Mesenchymal stem cell (in vitro differentiated cells and primary cell): ENCODE data around the gene AFP.

Source experiments
- DNase-seq: peaks from one replicate; pipeline ENCODE4 v3.0.0-alpha.2; 2013
- H2AFZ ChIP-seq: one replicate; pipeline ENCODE4 v1.6.1; 2013; ENCODE audit warnings: low read depth, mild to moderate bottlenecking, control low read depth, inconsistent platforms, low read length, moderate library complexity
- H2AK5ac ChIP-seq: 2 replicates; pipeline ENCODE4 v1.6.1; 2013; ENCODE audit warnings: low read length, moderate library complexity, mild to moderate bottlenecking, inconsistent platforms; ENCODE audit not compliant: severe bottlenecking
- H2BK120ac ChIP-seq: one replicate; pipeline ENCODE4 v1.6.1; 2013; ENCODE audit warnings: low read depth, mild to moderate bottlenecking, inconsistent platforms, low read length, moderate library complexity
- H2BK12ac ChIP-seq, 2 experiments: one replicate each; pipeline ENCODE4 v1.6.1; 2013; ENCODE audit warnings: inconsistent platforms in 2 of 2, low read length in 2 of 2, mild to moderate bottlenecking in 2 of 2, moderate library complexity in 2 of 2, control low read depth in 1 of 2
- H2BK15ac ChIP-seq: one replicate; pipeline ENCODE4 v1.6.1; 2013; ENCODE audit warnings: mild to moderate bottlenecking, low read depth, inconsistent platforms; ENCODE audit not compliant: poor library complexity, severe bottlenecking
- H2BK5ac ChIP-seq: 2 replicates; pipeline ENCODE4 v1.6.1; 2013; ENCODE audit warnings: low read depth, mild to moderate bottlenecking, low read length, control low read depth, inconsistent platforms; ENCODE audit not compliant: poor library complexity, severe bottlenecking
- H3K14ac ChIP-seq, 2 experiments: one replicate each; pipeline ENCODE4 v1.6.1; 2013; ENCODE audit warnings: inconsistent platforms in 2 of 2, low read length in 2 of 2, control low read depth in 1 of 2, mild to moderate bottlenecking in 1 of 2, moderate library complexity in 1 of 2
- H3K18ac ChIP-seq, 2 experiments: one replicate each; pipeline ENCODE4 v1.6.1; 2013; ENCODE audit warnings: inconsistent platforms in 2 of 2, low read length in 2 of 2, control low read depth in 1 of 2, low read depth in 1 of 2, mild to moderate bottlenecking in 1 of 2
- H3K23ac ChIP-seq, 2 experiments: one replicate each; pipeline ENCODE4 v1.6.1; 2013; ENCODE audit warnings: inconsistent platforms in 2 of 2, low read length in 2 of 2, mild to moderate bottlenecking in 2 of 2, moderate library complexity in 2 of 2, control low read depth in 1 of 2
- H3K27ac ChIP-seq: 2 replicates; pipeline ENCODE4 v1.5.1; 2013; ENCODE audit warnings: mild to moderate bottlenecking, moderate library complexity, low read length, control low read depth, inconsistent platforms; ENCODE audit not compliant: poor library complexity, severe bottlenecking
- H3K27me3 ChIP-seq, 2 experiments: 2 replicates each; pipeline versions ENCODE4 v1.6.1 to v1.7.0; 2013; ENCODE audit warnings: low read length in 2 of 2, mild to moderate bottlenecking in 2 of 2, moderate library complexity in 2 of 2, control low read depth in 1 of 2, inconsistent platforms in 1 of 2; ENCODE audit not compliant: control insufficient read depth in 1 of 2, insufficient read depth in 1 of 2
- H3K36me3 ChIP-seq, 2 experiments: 2 replicates each; pipeline versions ENCODE4 v1.6.1 to v1.7.0; 2013; ENCODE audit warnings: low read length in 2 of 2, control low read depth in 1 of 2, inconsistent platforms in 1 of 2, low read depth in 1 of 2, mild to moderate bottlenecking in 1 of 2; ENCODE audit not compliant: insufficient read depth in 2 of 2, control insufficient read depth in 1 of 2
- H3K4ac ChIP-seq, 2 experiments: one replicate each; pipeline ENCODE4 v1.6.1; 2013; ENCODE audit warnings: inconsistent platforms in 2 of 2, low read length in 2 of 2, mild to moderate bottlenecking in 2 of 2, moderate library complexity in 2 of 2, control low read depth in 1 of 2, low read depth in 1 of 2
- H3K4me1 ChIP-seq: 2 replicates; pipeline ENCODE4 v1.6.1; 2013; ENCODE audit warnings: low read depth, low read length, control low read depth; ENCODE audit not compliant: control insufficient read depth, insufficient read depth
- H3K4me2 ChIP-seq: 2 replicates; pipeline ENCODE4 v1.6.1; 2013; ENCODE audit warnings: low read length, mild to moderate bottlenecking, inconsistent platforms; ENCODE audit not compliant: poor library complexity, severe bottlenecking
- H3K4me3 ChIP-seq, 2 experiments: 2 replicates each; pipeline versions ENCODE4 v1.5.1 to v1.7.0; 2013; ENCODE audit warnings: low read length in 2 of 2, mild to moderate bottlenecking in 2 of 2, control low read depth in 1 of 2, low read depth in 1 of 2; ENCODE audit not compliant: insufficient read depth in 1 of 2
- H3K79me1 ChIP-seq: replicated peaks from 2 replicates; pipeline ENCODE4 v1.6.1; 2013; ENCODE audit warnings: mild to moderate bottlenecking, control low read depth, low read length, inconsistent platforms; ENCODE audit not compliant: poor library complexity, severe bottlenecking
- H3K9ac ChIP-seq: 2 replicates; pipeline ENCODE4 v1.7.0; 2013; ENCODE audit warnings: mild to moderate bottlenecking, low read length, moderate library complexity
- H3K9me3 ChIP-seq: 2 replicates; pipeline ENCODE4 v1.7.0; 2013; ENCODE audit warnings: mild to moderate bottlenecking, low read length; ENCODE audit not compliant: control insufficient read depth
- H4K8ac ChIP-seq: one replicate; pipeline ENCODE4 v1.6.1; 2013; ENCODE audit warnings: inconsistent platforms, mild to moderate bottlenecking, low read length, moderate library complexity
- H4K91ac ChIP-seq: one replicate; pipeline ENCODE4 v1.6.1; 2013; ENCODE audit warnings: mild to moderate bottlenecking, low read length, inconsistent platforms
- WGBS: methylation state at CpG from one replicate; pipeline ENCODE4 v1.1.7; 2013; ENCODE audit warnings: mixed read lengths; 5-methylcytosine and 5-hydroxymethylcytosine counted together

The AFP gene

GRCh38 chr4:73438048-73438447 is 2.0 kb downstream of the AFP start:
- H4K91ac ChIP-seq, result no peak overlapping the region
- DNase-seq, result no peak
- H3K4me1 ChIP-seq, result no peaks in the 10 kb centered on the region
- H3K36me3 ChIP-seq, result no peaks in the 10 kb centered on the region
- H3K9me3 ChIP-seq, result no peaks in the 10 kb centered on the region
- no peaks in the 10 kb centered on the region for H3K79me1 ChIP-seq
- no peak overlapping the region for H3K4me3 ChIP-seq
- H3K4me2 ChIP-seq, result no peak overlapping the region
- H3K27ac ChIP-seq, result no peak overlapping the region
- no peak overlapping the region for H2AFZ ChIP-seq
- H3K4ac ChIP-seq, result no peak overlapping the region
- H3K9ac ChIP-seq, result no peak overlapping the region
- H4K8ac ChIP-seq, result no peak overlapping the region
- H2AK5ac ChIP-seq, result no peak overlapping the region
- WGBS, result 88% methylated on average over 1 of the region's 1 CpG
- no peak overlapping the region for H2BK5ac ChIP-seq
- no peak overlapping the region for H2BK120ac ChIP-seq
- H3K18ac ChIP-seq, result no peak overlapping the region
- no peak overlapping the region for H2BK15ac ChIP-seq
- no peak overlapping the region for H2BK12ac ChIP-seq
- no peaks in the 10 kb centered on the region for H3K27me3 ChIP-seq
- H3K23ac ChIP-seq, result no peak overlapping the region
- H3K14ac ChIP-seq, result no peak overlapping the region

- DNase-seq, result no peak
Observed at GRCh38 chr4:73438582-73439215, 2.7 kb downstream of the AFP start.

GRCh38 chr4:73439445-73439844 is 3.4 kb downstream of the AFP start:
- Histone ChIP-seq H3K4ac (no peak overlapping the region), H3K36me3 (no peaks in the 10 kb centered on the region), H3K18ac (no peak overlapping the region), H2AK5ac (no peak overlapping the region), H2BK5ac (no peak overlapping the region), H3K4me3 (no peak overlapping the region), H4K91ac (no peak overlapping the region), H3K4me2 (no peak overlapping the region), H3K79me1 (no peaks in the 10 kb centered on the region), H3K9ac (no peak overlapping the region), H3K9me3 (no peaks in the 10 kb centered on the region), H2BK15ac (no peak overlapping the region), H2AFZ (no peak overlapping the region), H3K23ac (no peak overlapping the region), H3K4me1 (no peaks in the 10 kb centered on the region), H3K27me3 (no peaks in the 10 kb centered on the region), H2BK12ac (no peak overlapping the region), H3K27ac (no peak overlapping the region), H3K14ac (no peak overlapping the region), H4K8ac (no peak overlapping the region), H2BK120ac (no peak overlapping the region)
- no CpG with 5 or more reads among the region's 2 CpGs for WGBS
- DNase-seq, result no peak

More at GRCh38 chr4:73438582-73439215, 2.7 kb downstream of the AFP start:
- H2AFZ ChIP-seq, result no peak overlapping the region
- no peak overlapping the region for H2BK15ac ChIP-seq
- H3K4me2 ChIP-seq, result no peak overlapping the region
- H3K4ac ChIP-seq, result no peak overlapping the region
- H2BK120ac ChIP-seq, result no peak overlapping the region
- no peak overlapping the region for H3K18ac ChIP-seq
- no peaks in the 10 kb centered on the region for H3K9me3 ChIP-seq
- H3K79me1 ChIP-seq, result no peaks in the 10 kb centered on the region
- no peaks in the 10 kb centered on the region for H3K27me3 ChIP-seq
- H4K8ac ChIP-seq, result no peak overlapping the region
- no peak overlapping the region for H3K9ac ChIP-seq
- no peaks in the 10 kb centered on the region for H3K4me1 ChIP-seq
- no peak overlapping the region for H3K14ac ChIP-seq
- no peaks in the 10 kb centered on the region for H3K36me3 ChIP-seq
- no peak overlapping the region for H2AK5ac ChIP-seq
- H3K23ac ChIP-seq, result no peak overlapping the region
- H3K27ac ChIP-seq, result no peak overlapping the region
- H3K4me3 ChIP-seq, result no peak overlapping the region
- no CpG with 5 or more reads among the region's 2 CpGs for WGBS
- H4K91ac ChIP-seq, result no peak overlapping the region
- H2BK12ac ChIP-seq, result no peak overlapping the region
- H2BK5ac ChIP-seq, result no peak overlapping the region

- Histone ChIP-seq H3K79me1 (no peaks in the 10 kb centered on the region), H2BK5ac (no peak overlapping the region), H3K9ac (no peak overlapping the region), H3K4me2 (no peak overlapping the region), H3K4me1 (no peaks in the 10 kb centered on the region), H2BK120ac (no peak overlapping the region), H3K14ac (no peak overlapping the region), H2AK5ac (no peak overlapping the region), H3K9me3 (no peaks in the 10 kb centered on the region), H3K4me3 (no peak overlapping the region), H2BK12ac (no peak overlapping the region), H4K8ac (no peak overlapping the region), H2BK15ac (no peak overlapping the region), H3K18ac (no peak overlapping the region), H3K27me3 (no peaks in the 10 kb centered on the region), H3K36me3 (no peaks in the 10 kb centered on the region), H3K4ac (no peak overlapping the region), H3K27ac (no peak overlapping the region), H2AFZ (no peak overlapping the region), H4K91ac (no peak overlapping the region), H3K23ac (no peak overlapping the region)
- no peak for DNase-seq
- 93% methylated on average over 3 of the region's 3 CpGs for WGBS
Observed at GRCh38 chr4:73439991-73440390, 4.0 kb downstream of the AFP start.
